Uterus (tissue), 2 donors: ENCODE measurements around the gene DHRS3.

Experiments
- CTCF ChIP-seq, 4 experiments: fragments of 200-600 bp in 2 of 4; fragments of 450-650 bp in 2 of 4; sonication (generic) in 2 of 4; IDR thresholded peaks; one replicate each; pipeline ENCODE4 v1.5.1; 2016 to 2019; ENCODE audit warnings: antibody characterized with exemption in 4 of 4, mild to moderate bottlenecking in 2 of 4, moderate library complexity in 1 of 4
- POLR2A ChIP-seq, 2 donors: fragments of 450-650 bp; IDR thresholded peaks; one replicate each; pipeline ENCODE4 v1.6.1; 2016; ENCODE audit warnings: antibody characterized with exemption in 2 of 2, mild to moderate bottlenecking in 1 of 2, moderate library complexity in 1 of 2

- TF ChIP-seq POLR2A (IDR thresholded peaks at IDR 0.05) = no peak
- TF ChIP-seq CTCF (IDR thresholded peaks at IDR 0.05) = no peak
Measured at GRCh38 chr1:12620931-12621330, 2.9 kb upstream of the DHRS3 start.
